CD4-positive, CD25-positive, alpha-beta regulatory T cell (primary cell): ENCODE data around the gene KMT5B. TPM values are rescaled to one million over a fixed set of nuclear protein-coding genes. Genes with fewer than 3 reads are reported as not detected.

Source experiments
- ATAC-seq, 2 donors: fragments of 150-1000 bp; cut with Tn5 transposase; one replicate each; pipeline ENCODE4 v1.10.0; 2021; ENCODE audit warnings: low read depth in 2 of 2, moderate number of reproducible peaks in 2 of 2, moderate library complexity in 1 of 2
- DNase-seq, 3 donors: peaks; one replicate each; pipeline versions ENCODE4 v3.0.0 to v3.0.0-alpha.2; 2012 to 2022; ENCODE audit warnings: mixed read lengths in 1 of 3
- H3K27ac ChIP-seq: one replicate; pipeline ENCODE4 v1.7.0; 2013; ENCODE audit warnings: mild to moderate bottlenecking, low read length; ENCODE audit not compliant: insufficient read depth, poor library complexity, severe bottlenecking
- H3K27me3 ChIP-seq: one replicate; pipeline ENCODE4 v1.7.0; 2013; ENCODE audit warnings: low read length; ENCODE audit not compliant: control insufficient read depth, insufficient read depth
- H3K36me3 ChIP-seq: one replicate; pipeline ENCODE4 v1.7.0; 2013; ENCODE audit warnings: mild to moderate bottlenecking, low read length, moderate library complexity; ENCODE audit not compliant: control insufficient read depth, insufficient read depth
- H3K4me1 ChIP-seq: 2 replicates; pipeline ENCODE4 v1.7.0; 2013; ENCODE audit warnings: mild to moderate bottlenecking, low read length; ENCODE audit not compliant: insufficient read depth, control insufficient read depth, poor library complexity, severe bottlenecking
- H3K4me3 ChIP-seq: one replicate; pipeline ENCODE4 v1.7.0; 2013; ENCODE audit warnings: low read depth, mild to moderate bottlenecking, low read length, moderate library complexity
- H3K9me3 ChIP-seq, 2 experiments: 1 replicate in 1 of 2; 2 replicates in 1 of 2; pipeline ENCODE4 v1.7.0; 2013; ENCODE audit warnings: low read length in 2 of 2, mild to moderate bottlenecking in 1 of 2, moderate library complexity in 1 of 2; ENCODE audit not compliant: control insufficient read depth in 2 of 2
- H3K27ac Mint-ChIP-seq, 3 donors: one replicate each; pipeline ENCODE4 v1.8.0; 2020 to 2022; ENCODE audit warnings: mild to moderate bottlenecking in 3 of 3, mixed read lengths in 3 of 3, moderate library complexity in 2 of 3
- H3K27me3 Mint-ChIP-seq: one replicate; pipeline ENCODE4 v1.8.0; 2022; ENCODE audit warnings: mild to moderate bottlenecking, mixed read lengths
- H3K36me3 Mint-ChIP-seq: one replicate; pipeline ENCODE4 v1.8.0; 2020; ENCODE audit warnings: mixed read lengths
- H3K4me1 Mint-ChIP-seq, 4 donors: one replicate each; pipeline ENCODE4 v1.8.0; 2020 to 2022; ENCODE audit warnings: mixed read lengths in 4 of 4, mild to moderate bottlenecking in 1 of 4
- H3K4me3 Mint-ChIP-seq, 4 donors: one replicate each; pipeline ENCODE4 v1.8.0; 2020 to 2022; ENCODE audit warnings: mild to moderate bottlenecking in 4 of 4, mixed read lengths in 4 of 4, moderate library complexity in 3 of 4
- H3K9me3 Mint-ChIP-seq, 7 donors: one replicate each; pipeline ENCODE4 v1.8.0; 2020 to 2022; ENCODE audit warnings: mixed read lengths in 7 of 7, mild to moderate bottlenecking in 3 of 7, moderate library complexity in 2 of 7
- polyA plus RNA-seq, 4 donors: library from polyadenylated mRNA; unstranded; fragments of 300-500 nt; fragmentation: Illumina TruSeq; gene quantifications; one replicate each; pipeline ENCODE4 v1.2.3, GENCODE V29; 2021
- total RNA-seq: library from RNA; stranded (reverse); gene quantifications from one replicate; pipeline ENCODE4 v1.2.3, GENCODE V29; 2022

Gene KMT5B
- total and polyA plus RNA-seq, 5 donors from 2014 or later: 31.6 to 43.1 (median 37.2) TPM

- H3K4me3 ChIP-seq: no peak overlapping the region
- Mint-ChIP-seq H3K4me3 (no peak overlapping the region), H3K9me3 (no peaks in the 10 kb centered on the region), H3K36me3 (no peaks in the 10 kb centered on the region), H3K27me3 (no peaks in the 10 kb centered on the region), H3K4me1 (peaks cover 0 to 7% (median under 1%) of the 10 kb centered on the region in 4 donors), H3K27ac (no peak overlapping the region)
- H3K4me1 ChIP-seq: peaks cover 8% of the 10 kb centered on the region
- peak in 1 of 3 donors; percentile 26 for DNase-seq
- no peak for ATAC-seq
- H3K36me3 ChIP-seq: no peaks in the 10 kb centered on the region
- H3K27me3 ChIP-seq: no peaks in the 10 kb centered on the region
- H3K27ac ChIP-seq: no peak overlapping the region
- no peaks in the 10 kb centered on the region for H3K9me3 ChIP-seq
Measured at GRCh38 chr11:68142028-68142412, 71.1 kb downstream of the KMT5B start.

GRCh38 chr11:68141246-68142027 lies 71.7 kb downstream of the KMT5B start:
- no peaks in the 10 kb centered on the region for H3K36me3 Mint-ChIP-seq
- no peak overlapping the region for H3K27ac Mint-ChIP-seq
- H3K27me3 Mint-ChIP-seq: no peaks in the 10 kb centered on the region
- no peak overlapping the region for H3K27ac ChIP-seq
- peaks cover 0 to 7% (median under 1%) of the 10 kb centered on the region in 4 donors for H3K4me1 Mint-ChIP-seq
- H3K4me3 ChIP-seq: no peak overlapping the region
- DNase-seq (no peak), ATAC-seq (no peak)
- no peaks in the 10 kb centered on the region for H3K36me3 ChIP-seq
- no peak overlapping the region for H3K4me3 Mint-ChIP-seq
- H3K4me1 ChIP-seq: peaks cover 8% of the 10 kb centered on the region
- H3K9me3 ChIP-seq: no peaks in the 10 kb centered on the region
- no peaks in the 10 kb centered on the region for H3K27me3 ChIP-seq
- no peaks in the 10 kb centered on the region for H3K9me3 Mint-ChIP-seq

GRCh38 chr11:68140496-68141245 lies 72.4 kb downstream of the KMT5B start:
- peaks cover 8% of the 10 kb centered on the region for H3K4me1 ChIP-seq
- no peaks in the 10 kb centered on the region for H3K27me3 ChIP-seq
- no peaks in the 10 kb centered on the region for H3K9me3 Mint-ChIP-seq
- H3K27me3 Mint-ChIP-seq: no peaks in the 10 kb centered on the region
- no peak overlapping the region for H3K4me3 ChIP-seq
- H3K27ac ChIP-seq: no peak overlapping the region
- H3K4me3 Mint-ChIP-seq: no peak overlapping the region
- no peaks in the 10 kb centered on the region for H3K36me3 ChIP-seq
- no peak for DNase-seq
- no peak for ATAC-seq
- no peaks in the 10 kb centered on the region for H3K36me3 Mint-ChIP-seq
- no peaks in the 10 kb centered on the region for H3K9me3 ChIP-seq
- no peak overlapping the region for H3K27ac Mint-ChIP-seq
- H3K4me1 Mint-ChIP-seq: peaks cover 0 to 7% (median under 1%) of the 10 kb centered on the region in 4 donors

DNA sequence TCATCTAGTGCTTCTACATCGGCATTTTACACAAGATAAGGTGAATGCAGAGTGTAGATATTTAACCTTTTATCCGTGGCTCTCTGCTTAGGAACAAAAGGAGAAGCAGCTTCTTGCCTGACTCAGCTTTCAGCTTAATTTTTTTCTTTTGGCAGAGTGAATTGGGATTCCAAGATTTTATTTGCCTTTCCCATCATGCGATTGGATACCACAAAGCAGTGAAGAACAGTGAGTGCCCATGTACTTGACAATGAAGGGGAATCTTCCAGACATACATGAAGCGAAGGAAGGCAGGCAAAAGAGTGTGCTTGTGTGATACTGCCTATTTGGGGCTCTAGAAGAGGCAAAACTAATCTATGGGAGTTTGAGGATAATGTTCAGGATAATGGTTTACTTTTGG lies 74.9 kb downstream of the KMT5B start:
- no peak for ATAC-seq
- H3K27me3 Mint-ChIP-seq: no peaks in the 10 kb centered on the region
- Histone ChIP-seq H3K36me3 (no peaks in the 10 kb centered on the region), H3K9me3 (no peaks in the 10 kb centered on the region), H3K27me3 (no peaks in the 10 kb centered on the region), H3K4me1 (peaks cover 8% of the 10 kb centered on the region), H3K27ac (no peak overlapping the region), H3K4me3 (no peak overlapping the region)
- H3K4me1 Mint-ChIP-seq: peaks cover 0 to 10% (median 2%) of the 10 kb centered on the region in 4 donors
- no peak overlapping the region for H3K4me3 Mint-ChIP-seq
- no peak for DNase-seq
- H3K36me3 Mint-ChIP-seq: no peaks in the 10 kb centered on the region
- peaks cover 0 to 4% (median 0%) of the 10 kb centered on the region in 7 donors for H3K9me3 Mint-ChIP-seq
- H3K27ac Mint-ChIP-seq: no peak overlapping the region

- H3K27ac Mint-ChIP-seq: no peak overlapping the region
- H3K4me3 ChIP-seq: no peak overlapping the region
- H3K36me3 Mint-ChIP-seq: no peaks in the 10 kb centered on the region
- ATAC-seq (no peak), DNase-seq (no peak)
- H3K27me3 Mint-ChIP-seq: no peaks in the 10 kb centered on the region
- no peak overlapping the region for H3K4me3 Mint-ChIP-seq
- peaks cover 0 to 10% (median 2%) of the 10 kb centered on the region in 4 donors for H3K4me1 Mint-ChIP-seq
- H3K36me3 ChIP-seq: no peaks in the 10 kb centered on the region
- peaks cover 8% of the 10 kb centered on the region for H3K4me1 ChIP-seq
- no peaks in the 10 kb centered on the region for H3K9me3 ChIP-seq
- no peaks in the 10 kb centered on the region for H3K27me3 ChIP-seq
- H3K27ac ChIP-seq: no peak overlapping the region
- H3K9me3 Mint-ChIP-seq: peaks cover 0 to 4% (median 0%) of the 10 kb centered on the region in 7 donors
Measured at GRCh38 chr11:68137833-68138232, 75.3 kb downstream of the KMT5B start.

- Mint-ChIP-seq H3K36me3 (no peaks in the 10 kb centered on the region), H3K27ac (no peak overlapping the region), H3K27me3 (no peaks in the 10 kb centered on the region), H3K4me3 (no peak overlapping the region), H3K4me1 (peaks cover 0 to 9% (median under 1%) of the 10 kb centered on the region in 4 donors), H3K9me3 (peaks cover 0 to 9% (median 2%) of the 10 kb centered on the region in 7 donors)
- no peaks in the 10 kb centered on the region for H3K9me3 ChIP-seq
- DNase-seq: no peak
- no peaks in the 10 kb centered on the region for H3K27me3 ChIP-seq
- no peak overlapping the region for H3K4me3 ChIP-seq
- H3K4me1 ChIP-seq: peaks cover 1% of the 10 kb centered on the region
- no peak overlapping the region for H3K27ac ChIP-seq
- no peak for ATAC-seq
- no peaks in the 10 kb centered on the region for H3K36me3 ChIP-seq
Measured at GRCh38 chr11:68136866-68137265, 76.2 kb downstream of the KMT5B start.

- Mint-ChIP-seq H3K9me3 (peaks cover 0 to 11% (median 2%) of the 10 kb centered on the region in 7 donors), H3K36me3 (no peaks in the 10 kb centered on the region), H3K4me3 (no peak overlapping the region), H3K27me3 (peaks cover 5% of the 10 kb centered on the region), H3K4me1 (peaks cover 0 to 5% (median under 1%) of the 10 kb centered on the region in 4 donors), H3K27ac (peak overlapping the region in 1 of 3 donors; percentile 69)
- no peaks in the 10 kb centered on the region for H3K4me1 ChIP-seq
- ATAC-seq (no peak), DNase-seq (no peak)
- no peaks in the 10 kb centered on the region for H3K9me3 ChIP-seq
- H3K27me3 ChIP-seq: no peaks in the 10 kb centered on the region
- H3K27ac ChIP-seq: no peak overlapping the region
- no peaks in the 10 kb centered on the region for H3K36me3 ChIP-seq
- H3K4me3 ChIP-seq: no peak overlapping the region
Measured at GRCh38 chr11:68135161-68135560, 77.9 kb downstream of the KMT5B start.
